Spleen (tissue), 13 donors: ENCODE results near the gene ZBBX. TPM values are rescaled to one million over a fixed set of nuclear protein-coding genes. Genes with fewer than 3 reads are reported as not detected.
"Not testable (repeated sequence)": the region's sequence is repeated elsewhere in the genome, so short reads cannot be mapped to it uniquely, and the experiment has no call there.

Experiments
- DNase-seq: peaks from one replicate; pipeline ENCODE4 v3.0.0-alpha.2; 2020
- H3K27ac ChIP-seq, 8 donors: fragments of 200-600 bp; sonication (generic) in 7 of 8; 1 replicate in 4 of 8; 2 replicates in 4 of 8; pipeline versions ENCODE4 v1.5.0 to v1.8.0; 2016 to 2021; ENCODE audit warnings: inconsistent platforms in 4 of 8, mild to moderate bottlenecking in 4 of 8, moderate library complexity in 1 of 8
- H3K27me3 ChIP-seq, 7 donors: fragments of 200-600 bp; sonication (generic) in 6 of 7; replicated peaks in 1 of 7; 1 replicate in 4 of 7; 2 replicates in 3 of 7; pipeline versions ENCODE4 v1.5.0 to v1.8.0; 2016 to 2021; ENCODE audit warnings: inconsistent platforms in 3 of 7, mild to moderate bottlenecking in 1 of 7
- H3K36me3 ChIP-seq, 6 donors: fragments of 200-600 bp; sonication (generic) in 5 of 6; 1 replicate in 4 of 6; 2 replicates in 2 of 6; pipeline versions ENCODE4 v1.5.0 to v1.8.0; 2016 to 2021; ENCODE audit warnings: inconsistent platforms in 2 of 6
- H3K4me1 ChIP-seq, 6 donors: fragments of 200-600 bp; sonication (generic) in 5 of 6; 1 replicate in 3 of 6; 2 replicates in 3 of 6; pipeline versions ENCODE4 v1.5.0 to v1.8.0; 2016 to 2021; ENCODE audit warnings: inconsistent platforms in 3 of 6
- H3K4me3 ChIP-seq, 8 donors: fragments of 200-600 bp; sonication (generic) in 7 of 8; 1 replicate in 4 of 8; 2 replicates in 4 of 8; pipeline versions ENCODE4 v1.5.0 to v1.8.0; 2016 to 2021; ENCODE audit warnings: inconsistent platforms in 4 of 8, mild to moderate bottlenecking in 4 of 8, moderate library complexity in 2 of 8
- H3K9me3 ChIP-seq, 8 donors: fragments of 200-600 bp; sonication (generic) in 7 of 8; 1 replicate in 4 of 8; 2 replicates in 4 of 8; pipeline versions ENCODE4 v1.5.0 to v1.8.0; 2016 to 2021; ENCODE audit warnings: inconsistent platforms in 4 of 8
- POLR2A ChIP-seq, 3 donors: fragments of 450-650 bp; IDR thresholded peaks; one replicate each; pipeline ENCODE4 v1.5.1; 2017; ENCODE audit warnings: antibody characterized with exemption in 3 of 3, mild to moderate bottlenecking in 1 of 3
- POLR2AphosphoS5 ChIP-seq, 3 donors: sonication (generic); formaldehyde crosslinking; IDR thresholded peaks; one replicate each; pipeline ENCODE4 v1.5.1; 2017; ENCODE audit warnings: antibody characterized with exemption in 3 of 3
- WGBS, 5 donors: extraction: QIAGEN DNeasy Blood & Tissue Kit in 3 of 5; methylation state at CpG; one replicate each; pipeline versions ENCODE4 v1.1.5 to v1.1.7; 2013 to 2018; 5-methylcytosine and 5-hydroxymethylcytosine counted together
- intact Hi-C: fragments of 100-400 bp; cut with DNase I; formaldehyde crosslinking; loops from one replicate; pipeline ENCODE4 v1.15.0; 2023; ENCODE audit warnings: low total_unique reads
- long read RNA-seq, 2 donors: transcript quantifications; one replicate each; lab custom pipeline, GENCODE V29; 2026
- polyA plus RNA-seq, 3 donors: library from polyadenylated mRNA; stranded (reverse); fragments of 200-250 nt; gene quantifications; one replicate each; pipeline ENCODE4 v1.2.1, GENCODE V29; 2013
- total RNA-seq, 7 donors: library from RNA; depleted of rRNA in 3 of 7; stranded (reverse); fragments of >200 nt in 3 of 7; fragmentation: NEBNext Ultra II Directional in 4 of 7; extraction: Animal tissue kit (Norgen Biotek cat#: 25700) in 4 of 7; gene quantifications; one replicate each; pipeline versions ENCODE4 v1.1.0 to v1.2.1, GENCODE V29; 2016 to 2021
- TF ChIP-seq, protein P1 (sequence below), 11 experiments: fragments of 200-600 bp in 7 of 11; fragments of 450-650 bp in 4 of 11; sonication (generic) in 4 of 11; IDR thresholded peaks in 8 of 11; conservative IDR thresholded peaks in 3 of 11; 1 replicate in 7 of 11; 2 replicates in 4 of 11; pipeline versions ENCODE4 v1.4.0 to v1.8.0; 2016 to 2021; ENCODE audit warnings: antibody characterized with exemption in 11 of 11, inconsistent platforms in 4 of 11, mild to moderate bottlenecking in 1 of 11
- donor health status: healthy with polysubstance abuse.
- donor health status: DM: no; HTN: no; CAD: no; lungs with moderate emphysema.
- donor health status: DM: no; HTN: no; CAD: no.
- donor health status: Bipolar disorder and iron deficiency.
- donor health status: healthy.
- donor health status: DM: no; HTN: no; CAD: no.
- donor health status: DM: yes; HTN: yes; CAD: no.

Gene ZBBX, protein sequence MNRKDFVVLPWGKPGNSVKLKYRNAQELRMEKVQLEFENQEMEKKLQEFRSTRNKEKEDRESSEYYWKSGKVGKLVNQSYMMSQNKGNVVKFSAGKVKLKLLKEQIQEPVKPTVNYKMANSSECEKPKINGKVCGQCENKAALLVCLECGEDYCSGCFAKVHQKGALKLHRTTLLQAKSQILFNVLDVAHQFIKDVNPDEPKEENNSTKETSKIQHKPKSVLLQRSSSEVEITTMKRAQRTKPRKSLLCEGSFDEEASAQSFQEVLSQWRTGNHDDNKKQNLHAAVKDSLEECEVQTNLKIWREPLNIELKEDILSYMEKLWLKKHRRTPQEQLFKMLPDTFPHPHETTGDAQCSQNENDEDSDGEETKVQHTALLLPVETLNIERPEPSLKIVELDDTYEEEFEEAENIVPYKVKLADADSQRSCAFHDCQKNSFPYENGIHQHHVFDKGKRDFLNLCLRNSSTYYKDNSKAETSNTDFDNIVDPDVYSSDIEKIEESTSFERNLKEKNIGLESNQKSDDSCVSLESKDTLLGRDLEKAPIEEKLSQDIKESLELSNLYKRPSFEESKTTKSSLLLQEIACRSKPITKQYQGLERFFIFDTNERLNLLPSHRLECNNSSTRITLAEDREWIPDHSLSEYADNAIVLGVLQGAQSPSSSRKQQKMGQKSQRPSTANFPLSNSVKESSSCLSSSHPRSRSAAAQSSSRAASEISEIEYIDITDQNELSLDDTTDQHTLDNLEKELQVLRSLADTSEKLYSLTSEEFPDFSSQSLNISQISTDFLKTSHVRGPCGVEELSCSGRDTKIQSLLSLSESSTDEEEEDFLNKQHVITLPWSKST
- total RNA-seq (under 1 TPM in 1 of 7 donors, not detected in 6; 0.46 TPM), polyA plus RNA-seq (not detected)
- long read RNA-seq, donor 1, result 0 reads
- long read RNA-seq, donor 2, result 0 reads

DNA sequence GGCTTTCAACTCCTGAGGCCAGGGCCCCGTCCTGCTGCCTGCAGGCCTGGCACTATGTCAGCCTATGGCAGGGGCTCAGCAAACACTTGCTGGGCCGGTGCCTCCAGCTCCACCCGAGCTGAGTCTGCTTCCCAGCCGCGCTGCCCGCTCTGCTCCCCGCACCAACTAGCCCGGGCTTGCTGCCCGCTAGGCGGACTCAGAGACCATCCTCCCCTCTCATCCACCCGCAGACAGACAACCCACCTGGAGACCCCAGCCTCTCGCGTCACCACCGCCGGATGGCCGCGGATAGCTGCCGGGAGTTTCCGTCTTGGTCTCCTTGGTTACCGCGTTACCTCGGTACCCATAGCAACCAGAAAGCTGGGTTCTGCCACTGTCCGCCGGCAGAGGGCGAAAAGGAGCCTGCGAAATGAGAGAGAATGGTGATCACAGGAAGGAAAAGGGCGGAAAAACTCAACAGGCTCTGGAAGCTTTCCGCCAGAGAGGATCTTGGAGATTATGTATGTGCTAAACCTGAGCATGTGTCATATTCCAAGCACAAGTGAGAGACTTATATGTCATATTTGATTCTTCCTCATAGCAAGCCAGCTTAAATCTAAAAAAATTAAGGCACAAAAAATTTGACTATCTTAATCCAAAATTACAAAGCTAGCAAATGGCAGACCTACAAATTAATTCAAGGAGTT lies at the start of gene ZBBX:
TSS of gene ZBBX (minus strand) at position 294 of the 686 bp plus-strand sequence. CDS start 7,396 bp downstream, outside the sequence.
- peaks cover 0 to 9% (median 7%) of the 10 kb centered on the region in 6 donors for H3K4me1 ChIP-seq
- H3K27ac ChIP-seq, result no peak within 1 kb of the TSS
- TF ChIP-seq POLR2AphosphoS5 (IDR thresholded peaks at IDR 0.05) (no peak), POLR2A (IDR thresholded peaks at IDR 0.05) (no peak)
- TF ChIP-seq, protein P1, sequence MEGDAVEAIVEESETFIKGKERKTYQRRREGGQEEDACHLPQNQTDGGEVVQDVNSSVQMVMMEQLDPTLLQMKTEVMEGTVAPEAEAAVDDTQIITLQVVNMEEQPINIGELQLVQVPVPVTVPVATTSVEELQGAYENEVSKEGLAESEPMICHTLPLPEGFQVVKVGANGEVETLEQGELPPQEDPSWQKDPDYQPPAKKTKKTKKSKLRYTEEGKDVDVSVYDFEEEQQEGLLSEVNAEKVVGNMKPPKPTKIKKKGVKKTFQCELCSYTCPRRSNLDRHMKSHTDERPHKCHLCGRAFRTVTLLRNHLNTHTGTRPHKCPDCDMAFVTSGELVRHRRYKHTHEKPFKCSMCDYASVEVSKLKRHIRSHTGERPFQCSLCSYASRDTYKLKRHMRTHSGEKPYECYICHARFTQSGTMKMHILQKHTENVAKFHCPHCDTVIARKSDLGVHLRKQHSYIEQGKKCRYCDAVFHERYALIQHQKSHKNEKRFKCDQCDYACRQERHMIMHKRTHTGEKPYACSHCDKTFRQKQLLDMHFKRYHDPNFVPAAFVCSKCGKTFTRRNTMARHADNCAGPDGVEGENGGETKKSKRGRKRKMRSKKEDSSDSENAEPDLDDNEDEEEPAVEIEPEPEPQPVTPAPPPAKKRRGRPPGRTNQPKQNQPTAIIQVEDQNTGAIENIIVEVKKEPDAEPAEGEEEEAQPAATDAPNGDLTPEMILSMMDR (IDR thresholded peaks at IDR 0.05 in 8 of 11, conservative IDR thresholded peaks at IDR 0.05 in 3 of 11), result peak; percentile 74 to 93 (median 84)
- no peaks in the 10 kb centered on the region for H3K9me3 ChIP-seq
- H3K4me3 ChIP-seq, result peak within 1 kb of the TSS in 7 of 8 donors; percentile 26 to 67 (median 35)
- 1 to 5% (median 2%) methylated on average over 23 to 28 of the region's 28 CpGs for WGBS, 5 donors
- peaks cover 0 to 8% (median 0%) of the 10 kb centered on the region in 7 donors for H3K27me3 ChIP-seq
- H3K36me3 ChIP-seq, result no peaks in the 10 kb centered on the region
- peak; percentile 92 for DNase-seq
- intact Hi-C loops, result loop anchor here (10.0 kb wide), 1 partner anchor 505 kb away; no protein-coding TSS in a partner anchor

GRCh38 chr3:167426962-167427361 lies 46.9 kb upstream of the ZBBX start:
- DNase-seq, H3K4me1 ChIP-seq, H3K36me3 ChIP-seq, H3K27me3 ChIP-seq, intact Hi-C loops, H3K4me3 ChIP-seq, H3K27ac ChIP-seq: not testable (repeated sequence)
- peaks cover 0 to 47% (median 22%) of the 10 kb centered on the region in 8 donors for H3K9me3 ChIP-seq
- WGBS, 5 donors, result 82 to 91% (median 88%) methylated on average over 3 of the region's 3 CpGs

DNA sequence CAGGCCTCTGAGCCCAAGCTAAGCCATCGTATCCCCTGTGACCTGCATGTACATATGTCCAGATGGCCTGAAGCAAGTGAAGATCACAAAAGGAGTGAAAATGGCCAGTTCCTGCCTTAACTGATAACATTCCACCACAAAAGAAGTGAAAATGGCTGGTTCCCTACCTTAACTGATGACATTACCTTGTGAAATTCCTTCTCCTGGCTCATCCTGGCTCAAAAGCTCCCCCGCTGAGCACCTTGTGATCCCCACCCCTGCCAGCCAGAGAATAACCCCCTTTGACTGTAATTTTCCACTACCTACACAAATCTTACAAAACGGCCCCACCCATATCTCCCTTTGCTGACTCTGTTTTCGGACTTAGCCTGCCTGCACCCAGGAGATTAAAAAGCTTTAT lies 42.3 kb upstream of the ZBBX start:
- DNase-seq, H3K27ac ChIP-seq, H3K4me1 ChIP-seq, H3K4me3 ChIP-seq, intact Hi-C loops, H3K36me3 ChIP-seq, H3K27me3 ChIP-seq: not testable (repeated sequence)
- WGBS, 5 donors, result 82 to 95% (median 88%) methylated on average over 4 of the region's 4 CpGs
- peaks cover 0 to 27% (median 14%) of the 10 kb centered on the region in 8 donors for H3K9me3 ChIP-seq

- Histone ChIP-seq H3K9me3 (no peaks in the 10 kb centered on the region), H3K4me1 (no peaks in the 10 kb centered on the region), H3K27ac (no peak overlapping the region), H3K36me3 (no peaks in the 10 kb centered on the region), H3K27me3 (no peaks in the 10 kb centered on the region), H3K4me3 (no peak overlapping the region)
- intact Hi-C loops, result no loop called here
- no peak for DNase-seq
- 62 to 73% (median 65%) methylated on average over 1 of the region's 1 CpG for WGBS, 5 donors
- TF ChIP-seq POLR2AphosphoS5 (IDR thresholded peaks at IDR 0.05), result no peak
- TF ChIP-seq, protein P1 (IDR thresholded peaks at IDR 0.05 in 8 of 11, conservative IDR thresholded peaks at IDR 0.05 in 3 of 11), result no peak
- no peak for TF ChIP-seq POLR2A (IDR thresholded peaks at IDR 0.05)
These were observed 29.5 kb upstream of the ZBBX start for GRCh38 chr3:167409611-167410010.
